ENCODE results near the gene ABHD5.
"Not testable (repeated sequence)": the region's sequence is repeated elsewhere in the genome, so short reads cannot be mapped to it uniquely, and the experiment has no call there.

Gene ABHD5

GRCh38 chr3:43690400-43691119, at the start of gene ABHD5:
Gene ABHD5 (plus strand): TSS chr3:43690938. CDS start chr3:43690993, 55 bp downstream.
- peak; percentile 99 for DNase-seq

GRCh38 chr3:43641306-43642114, 49.2 kb upstream of the ABHD5 start:
- no peak for DNase-seq

GRCh38 chr3:43644443-43644842, 46.3 kb upstream of the ABHD5 start:
- DNase-seq: no peak

GRCh38 chr3:43647331-43648166, 43.2 kb upstream of the ABHD5 start:
- DNase-seq: no peak

GRCh38 chr3:43648957-43649356, 41.8 kb upstream of the ABHD5 start:
- no peak for DNase-seq

- peak; percentile 30 for DNase-seq
These were observed 41.3 kb upstream of the ABHD5 start for GRCh38 chr3:43649365-43649968.

GRCh38 chr3:43650345-43650744, 40.4 kb upstream of the ABHD5 start:
- DNase-seq: no peak

- not testable (repeated sequence) for DNase-seq
These were observed 34.3 kb upstream of the ABHD5 start for GRCh38 chr3:43656390-43656789.

GRCh38 chr3:43659250-43659880, 31.4 kb upstream of the ABHD5 start:
- no peak for DNase-seq

GRCh38 chr3:43661376-43661775, 29.4 kb upstream of the ABHD5 start:
- DNase-seq: not testable (repeated sequence)

- DNase-seq: not testable (repeated sequence)
These were observed 25.7 kb upstream of the ABHD5 start for GRCh38 chr3:43665011-43665410.

GRCh38 chr3:43670635-43671522, 19.9 kb upstream of the ABHD5 start:
- no peak for DNase-seq

- no peak for DNase-seq
These were observed 16.2 kb upstream of the ABHD5 start for GRCh38 chr3:43674345-43675085.

GRCh38 chr3:43675593-43675992, 15.1 kb upstream of the ABHD5 start:
- DNase-seq: no peak

GRCh38 chr3:43676441-43676840, 14.3 kb upstream of the ABHD5 start:
- no peak for DNase-seq

GRCh38 chr3:43678375-43678774, 12.4 kb upstream of the ABHD5 start:
- not testable (repeated sequence) for DNase-seq

GRCh38 chr3:43678887-43679449, 11.8 kb upstream of the ABHD5 start:
- DNase-seq: not testable (repeated sequence)

- not testable (repeated sequence) for DNase-seq
These were observed 9.9 kb upstream of the ABHD5 start for GRCh38 chr3:43680857-43681256.

- DNase-seq: no peak
These were observed 5.8 kb upstream of the ABHD5 start for GRCh38 chr3:43684944-43685343.

- no peak for DNase-seq
These were observed 4.8 kb upstream of the ABHD5 start for GRCh38 chr3:43685921-43686320.
